NB4 (cell line): Measurements from ENCODE around the gene CCT4.
"Not testable (repeated sequence)": the region's sequence is repeated elsewhere in the genome, so short reads cannot be mapped to it uniquely, and the experiment has no call there.

ENCODE experiments used
- POLR2A ChIP-seq: IDR thresholded peaks from 2 replicates; pipeline ENCODE4 v1.6.1; 2011; ENCODE audit warnings: mild to moderate bottlenecking; ENCODE audit not compliant: insufficient read length; ENCODE audit errors: extremely low read depth
- TF ChIP-seq, protein P1 (sequence below): IDR thresholded peaks from one replicate; pipeline ENCODE4 v1.5.1; 2012; ENCODE audit warnings: low read depth, low read length
- TF ChIP-seq, protein P2 (sequence below): IDR thresholded peaks from 2 replicates; pipeline ENCODE4 v1.6.1; 2011; ENCODE audit warnings: low read depth, low read length

DNA sequence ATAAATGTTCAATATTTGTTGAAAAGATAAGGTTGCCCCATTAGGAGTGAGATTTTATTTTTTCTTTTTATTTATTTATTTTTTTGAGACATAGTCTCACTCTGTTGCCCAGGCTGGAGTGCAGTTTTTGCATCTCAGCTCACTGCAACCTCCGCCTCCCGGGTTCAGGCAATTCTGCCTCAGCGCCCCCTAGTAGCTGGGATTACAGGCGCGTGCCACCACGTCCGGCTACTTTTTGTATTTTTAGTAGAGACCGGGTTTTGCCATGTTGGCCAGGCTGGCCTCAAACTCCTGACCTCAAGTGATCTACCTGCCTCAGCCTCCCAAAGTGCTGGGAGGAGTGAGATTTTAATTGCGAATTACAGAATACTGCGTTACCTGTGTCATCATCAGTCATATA, 37.2 kb downstream of the CCT4 start:
- TF ChIP-seq, protein P1, sequence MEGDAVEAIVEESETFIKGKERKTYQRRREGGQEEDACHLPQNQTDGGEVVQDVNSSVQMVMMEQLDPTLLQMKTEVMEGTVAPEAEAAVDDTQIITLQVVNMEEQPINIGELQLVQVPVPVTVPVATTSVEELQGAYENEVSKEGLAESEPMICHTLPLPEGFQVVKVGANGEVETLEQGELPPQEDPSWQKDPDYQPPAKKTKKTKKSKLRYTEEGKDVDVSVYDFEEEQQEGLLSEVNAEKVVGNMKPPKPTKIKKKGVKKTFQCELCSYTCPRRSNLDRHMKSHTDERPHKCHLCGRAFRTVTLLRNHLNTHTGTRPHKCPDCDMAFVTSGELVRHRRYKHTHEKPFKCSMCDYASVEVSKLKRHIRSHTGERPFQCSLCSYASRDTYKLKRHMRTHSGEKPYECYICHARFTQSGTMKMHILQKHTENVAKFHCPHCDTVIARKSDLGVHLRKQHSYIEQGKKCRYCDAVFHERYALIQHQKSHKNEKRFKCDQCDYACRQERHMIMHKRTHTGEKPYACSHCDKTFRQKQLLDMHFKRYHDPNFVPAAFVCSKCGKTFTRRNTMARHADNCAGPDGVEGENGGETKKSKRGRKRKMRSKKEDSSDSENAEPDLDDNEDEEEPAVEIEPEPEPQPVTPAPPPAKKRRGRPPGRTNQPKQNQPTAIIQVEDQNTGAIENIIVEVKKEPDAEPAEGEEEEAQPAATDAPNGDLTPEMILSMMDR, result not testable (repeated sequence)
- TF ChIP-seq POLR2A, result not testable (repeated sequence)
- TF ChIP-seq, protein P2, sequence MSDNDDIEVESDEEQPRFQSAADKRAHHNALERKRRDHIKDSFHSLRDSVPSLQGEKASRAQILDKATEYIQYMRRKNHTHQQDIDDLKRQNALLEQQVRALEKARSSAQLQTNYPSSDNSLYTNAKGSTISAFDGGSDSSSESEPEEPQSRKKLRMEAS, result not testable (repeated sequence)
